ENCODE data around the gene RGS12. TPM values are rescaled to one million over a fixed set of nuclear protein-coding genes. Genes with fewer than 3 reads are reported as not detected.
A peak's percentile ranks its signal among the peaks of the same experiment; 100 is the strongest.

RGS12 gene
- total RNA-seq, 1 donor from 2014 or later: 34.2 TPM

GRCh38 chr4:3310301-3311094, 17.7 kb downstream of the RGS12 start:
- peaks cover 14% of the 10 kb centered on the region for H3K27me3 ChIP-seq (ENCODE audit: control insufficient read depth, insufficient read depth, low read length)

GRCh38 chr4:3311095-3311372, 18.2 kb downstream of the RGS12 start:
- FAIRE-seq (no peak), DNase-seq (ENCODE audit: low read depth) (no peak)
- Histone ChIP-seq H3K36me3 (ENCODE audit: control insufficient read depth, insufficient read depth, low read length) (no peaks in the 10 kb centered on the region), H3K27me3 (ENCODE audit: control insufficient read depth, insufficient read depth, low read length) (peaks cover 14% of the 10 kb centered on the region), H3K4me3 (ENCODE audit: low read depth, low read length) (no peak overlapping the region)
- TF ChIP-seq CTCF (IDR thresholded peaks at IDR 0.05; ENCODE audit: insufficient read depth, low read length, severe bottlenecking): no peak

More at GRCh38 chr4:3310301-3311094, 17.7 kb downstream of the RGS12 start:
- Histone ChIP-seq H3K36me3 (ENCODE audit: control insufficient read depth, insufficient read depth, low read length) (no peaks in the 10 kb centered on the region), H3K4me3 (ENCODE audit: low read depth, low read length) (no peak overlapping the region)
- no peak for FAIRE-seq
- TF ChIP-seq CTCF (IDR thresholded peaks at IDR 0.05; ENCODE audit: insufficient read depth, low read length, severe bottlenecking): no peak
- DNase-seq (ENCODE audit: low read depth): no peak

DNA sequence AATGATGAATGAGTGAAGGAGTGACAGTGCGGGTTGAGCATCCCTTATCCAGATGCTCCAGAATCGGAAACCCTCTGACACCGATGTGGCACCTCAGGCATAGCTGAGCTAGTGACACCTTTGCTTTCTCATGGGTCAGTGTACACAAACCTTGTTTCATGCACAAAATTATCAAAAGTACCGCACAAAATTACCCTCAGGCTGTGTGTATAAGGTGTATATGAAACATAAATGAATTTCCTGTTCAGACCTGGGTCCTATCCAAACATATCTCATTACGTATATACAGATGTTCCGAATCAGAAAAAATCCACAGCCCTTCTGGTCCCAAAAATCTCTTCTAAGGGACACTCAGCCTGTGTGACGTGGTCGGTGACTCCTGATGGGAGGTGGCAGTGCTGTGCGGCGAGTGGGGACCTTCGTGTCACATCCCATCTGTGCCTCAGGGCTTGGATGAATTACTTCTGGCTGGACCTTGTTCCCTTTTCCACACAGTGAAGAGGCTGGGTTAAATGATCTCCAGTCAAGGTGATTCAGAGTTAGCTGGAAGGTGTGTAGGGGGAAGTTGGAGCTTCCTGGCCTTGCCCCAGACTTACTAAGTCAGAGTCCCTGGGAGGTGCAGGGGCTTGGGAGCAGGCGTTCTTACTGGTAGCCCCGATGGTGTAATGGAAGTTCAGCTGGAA, 18.8 kb downstream of the RGS12 start:
- peak; percentile 88 for DNase-seq (ENCODE audit: low read depth)
- peaks cover 14% of the 10 kb centered on the region for H3K27me3 ChIP-seq (ENCODE audit: control insufficient read depth, insufficient read depth, low read length)
- no peaks in the 10 kb centered on the region for H3K36me3 ChIP-seq (ENCODE audit: control insufficient read depth, insufficient read depth, low read length)
- no peak overlapping the region for H3K4me3 ChIP-seq (ENCODE audit: low read depth, low read length)
- no peak for FAIRE-seq
- TF ChIP-seq CTCF (IDR thresholded peaks at IDR 0.05; ENCODE audit: insufficient read depth, low read length, severe bottlenecking): no peak

DNA sequence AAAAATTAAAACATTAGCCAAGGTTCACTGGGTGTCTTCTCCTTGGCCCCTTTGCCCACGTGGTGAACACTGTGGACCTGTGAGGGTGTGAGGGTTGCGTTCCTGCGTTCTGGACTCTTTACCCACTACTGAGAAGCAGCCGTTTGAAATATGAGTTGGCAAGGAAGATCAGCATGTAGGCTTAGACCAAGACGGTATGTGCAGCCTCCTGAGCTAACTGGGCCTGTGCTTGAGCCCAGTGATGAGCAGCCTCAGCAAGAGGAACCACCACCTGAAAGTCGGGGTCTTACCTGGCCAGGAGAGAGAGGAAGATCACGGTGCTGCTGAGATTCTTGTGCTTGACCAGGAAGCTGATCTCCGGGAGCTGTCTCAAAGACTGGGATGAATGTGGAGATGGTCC, 19.5 kb downstream of the RGS12 start:
- H3K27me3 ChIP-seq (ENCODE audit: control insufficient read depth, insufficient read depth, low read length): peaks cover 11% of the 10 kb centered on the region
- no peak for DNase-seq (ENCODE audit: low read depth)
- H3K36me3 ChIP-seq (ENCODE audit: control insufficient read depth, insufficient read depth, low read length): no peaks in the 10 kb centered on the region
- H3K4me3 ChIP-seq (ENCODE audit: low read depth, low read length): no peak overlapping the region
- no peak for TF ChIP-seq CTCF (IDR thresholded peaks at IDR 0.05; ENCODE audit: insufficient read depth, low read length, severe bottlenecking)
- no peak for FAIRE-seq

GRCh38 chr4:3313139-3313538, 20.3 kb downstream of the RGS12 start:
- H3K4me3 ChIP-seq (ENCODE audit: low read depth, low read length): no peak overlapping the region
- no peaks in the 10 kb centered on the region for H3K36me3 ChIP-seq (ENCODE audit: control insufficient read depth, insufficient read depth, low read length)
- H3K27me3 ChIP-seq (ENCODE audit: control insufficient read depth, insufficient read depth, low read length): peaks cover 6% of the 10 kb centered on the region
- TF ChIP-seq CTCF (IDR thresholded peaks at IDR 0.05; ENCODE audit: insufficient read depth, low read length, severe bottlenecking): no peak
- DNase-seq (ENCODE audit: low read depth): no peak
- no peak for FAIRE-seq

All from bronchial epithelial cell (primary cell).